DND-41 (cell line): ENCODE results near the gene METTL27.

Source experiments
- ATAC-seq: fragments of 200-7000 bp; cut with Tn5 transposase; 3 replicates; pipeline ENCODE4 v1.9.1; 2021; ENCODE audit warnings: low read depth; ENCODE audit not compliant: insufficient read depth
- DNase-seq: peaks from one replicate; pipeline ENCODE4 v3.0.0-alpha.2; 2020
- H2AFZ ChIP-seq: 2 replicates; pipeline ENCODE4 v1.6.0; 2012; ENCODE audit warnings: low read depth, low read length
- H3K27ac ChIP-seq: 2 replicates; pipeline ENCODE4 v1.5.1; 2012; ENCODE audit warnings: low read length, inconsistent platforms
- H3K27me3 ChIP-seq: fragments of 200-600 bp; sonication (generic); 2 replicates; pipeline ENCODE4 v1.6.0; 2012; ENCODE audit warnings: low read length, mild to moderate bottlenecking, inconsistent platforms; ENCODE audit not compliant: insufficient read depth, poor library complexity
- H3K36me3 ChIP-seq: 2 replicates; pipeline ENCODE4 v1.5.1; 2012; ENCODE audit warnings: low read length, inconsistent platforms; ENCODE audit not compliant: insufficient read depth
- H3K4me1 ChIP-seq: 2 replicates; pipeline ENCODE4 v1.5.1; 2012; ENCODE audit warnings: mild to moderate bottlenecking, low read length; ENCODE audit not compliant: insufficient read depth
- H3K4me2 ChIP-seq: 2 replicates; pipeline ENCODE4 v1.6.0; 2012; ENCODE audit warnings: mild to moderate bottlenecking, moderate library complexity, low read length, inconsistent platforms; ENCODE audit not compliant: insufficient read depth
- H3K4me3 ChIP-seq, 2 experiments: fragments of 200-600 bp in 1 of 2; shearing (Covaris generic) in 1 of 2; 2 replicates each; pipeline ENCODE4 v1.5.1; 2012 to 2016; ENCODE audit warnings: inconsistent platforms in 2 of 2, low read length in 2 of 2, mild to moderate bottlenecking in 2 of 2, low read depth in 1 of 2, moderate library complexity in 1 of 2
- H3K79me2 ChIP-seq: 2 replicates; pipeline ENCODE4 v1.6.0; 2012; ENCODE audit warnings: low read length, inconsistent platforms; ENCODE audit not compliant: insufficient read depth
- H3K9ac ChIP-seq: 2 replicates; pipeline ENCODE4 v1.6.0; 2012; ENCODE audit warnings: low read depth, mild to moderate bottlenecking, inconsistent platforms, low read length, moderate library complexity
- H3K9me3 ChIP-seq: 2 replicates; pipeline ENCODE4 v1.5.1; 2012; ENCODE audit warnings: low read length, moderate library complexity, mild to moderate bottlenecking, inconsistent platforms; ENCODE audit not compliant: insufficient read depth, severe bottlenecking
- H4K20me1 ChIP-seq: 2 replicates; pipeline ENCODE4 v1.6.0; 2012; ENCODE audit warnings: low read length; ENCODE audit not compliant: insufficient read depth
- EZH2 ChIP-seq: IDR thresholded peaks from 3 replicates; pipeline ENCODE4 v1.6.1; 2012; ENCODE audit warnings: borderline replicate concordance, low read depth, mild to moderate bottlenecking, moderate library complexity, low read length, inconsistent platforms; ENCODE audit not compliant: severe bottlenecking
- TF ChIP-seq, protein P1 (sequence below): IDR thresholded peaks from 2 replicates; pipeline ENCODE4 v1.5.1; 2012; ENCODE audit warnings: borderline replicate concordance, low read length, moderate library complexity, mild to moderate bottlenecking; ENCODE audit not compliant: poor library complexity, severe bottlenecking; ENCODE audit errors: extremely low read depth

Gene METTL27

DNA sequence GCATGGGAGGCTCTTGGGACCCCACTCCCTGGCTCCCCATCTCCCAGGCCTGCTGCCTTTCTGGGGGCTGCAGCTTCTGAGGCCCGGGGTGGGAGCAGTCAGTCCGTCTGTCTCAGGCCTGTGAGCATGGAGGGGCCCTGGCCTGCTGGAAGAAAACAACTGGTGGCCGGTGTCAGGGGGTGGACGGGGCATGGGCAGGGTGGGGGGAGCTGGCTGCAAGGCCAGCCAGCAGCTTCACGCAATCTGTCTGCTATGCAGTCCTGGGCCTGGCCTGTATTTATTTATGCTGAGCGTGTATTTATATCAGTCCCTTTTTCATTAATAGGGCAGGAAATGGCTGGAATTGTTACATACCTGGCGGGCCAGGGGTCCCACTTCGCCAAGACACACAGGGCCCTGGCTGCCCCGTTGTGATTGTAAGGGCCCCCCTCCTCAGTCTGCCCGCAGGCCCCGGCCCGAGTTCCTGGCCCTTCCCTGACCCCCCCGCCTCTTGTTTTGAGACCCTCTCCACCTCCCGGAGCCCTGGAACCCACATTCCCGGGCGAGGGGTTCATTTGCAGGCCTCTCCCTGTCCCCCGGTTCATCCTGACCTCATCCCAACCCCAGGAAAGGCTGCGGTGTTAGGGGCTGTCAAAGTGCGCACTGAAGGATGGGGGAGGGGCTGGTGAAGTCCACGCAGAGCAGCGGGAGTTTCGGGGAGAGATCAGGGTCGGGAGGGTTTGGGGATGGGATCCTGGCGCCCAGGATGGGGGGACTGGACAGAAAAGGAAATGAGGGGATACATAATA lies 26.9 kb upstream of the METTL27 start:
- no peak overlapping the region for H3K4me2 ChIP-seq

GRCh38 chr7:73866446-73866767 lies 24.1 kb upstream of the METTL27 start:
- no peak overlapping the region for H3K4me3 ChIP-seq
- H4K20me1 ChIP-seq, result peaks cover under 1% of the 10 kb centered on the region; the same call in 1 of the 2 replicates
- no peak overlapping the region for H3K9ac ChIP-seq
- no peaks in the 10 kb centered on the region for H3K36me3 ChIP-seq
- no peak overlapping the region for H2AFZ ChIP-seq
- no peaks in the 10 kb centered on the region for H3K27me3 ChIP-seq
- no peak for TF ChIP-seq EZH2
- TF ChIP-seq, protein P1, sequence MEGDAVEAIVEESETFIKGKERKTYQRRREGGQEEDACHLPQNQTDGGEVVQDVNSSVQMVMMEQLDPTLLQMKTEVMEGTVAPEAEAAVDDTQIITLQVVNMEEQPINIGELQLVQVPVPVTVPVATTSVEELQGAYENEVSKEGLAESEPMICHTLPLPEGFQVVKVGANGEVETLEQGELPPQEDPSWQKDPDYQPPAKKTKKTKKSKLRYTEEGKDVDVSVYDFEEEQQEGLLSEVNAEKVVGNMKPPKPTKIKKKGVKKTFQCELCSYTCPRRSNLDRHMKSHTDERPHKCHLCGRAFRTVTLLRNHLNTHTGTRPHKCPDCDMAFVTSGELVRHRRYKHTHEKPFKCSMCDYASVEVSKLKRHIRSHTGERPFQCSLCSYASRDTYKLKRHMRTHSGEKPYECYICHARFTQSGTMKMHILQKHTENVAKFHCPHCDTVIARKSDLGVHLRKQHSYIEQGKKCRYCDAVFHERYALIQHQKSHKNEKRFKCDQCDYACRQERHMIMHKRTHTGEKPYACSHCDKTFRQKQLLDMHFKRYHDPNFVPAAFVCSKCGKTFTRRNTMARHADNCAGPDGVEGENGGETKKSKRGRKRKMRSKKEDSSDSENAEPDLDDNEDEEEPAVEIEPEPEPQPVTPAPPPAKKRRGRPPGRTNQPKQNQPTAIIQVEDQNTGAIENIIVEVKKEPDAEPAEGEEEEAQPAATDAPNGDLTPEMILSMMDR, result no peak
- H3K79me2 ChIP-seq, result no peaks in the 10 kb centered on the region
- H3K9me3 ChIP-seq, result no peaks in the 10 kb centered on the region
- no peak for ATAC-seq
- no peak overlapping the region for H3K4me2 ChIP-seq
- DNase-seq, result no peak
- no peaks in the 10 kb centered on the region for H3K4me1 ChIP-seq
- no peak overlapping the region for H3K27ac ChIP-seq

More for the DNA sequence above, 26.9 kb upstream of the METTL27 start:
- Histone ChIP-seq H4K20me1 (peaks cover 5% of the 10 kb centered on the region; the same call in 1 of the 2 replicates), H3K4me1 (no peaks in the 10 kb centered on the region), H3K27ac (no peak overlapping the region), H3K4me3 (no peak overlapping the region), H3K27me3 (no peaks in the 10 kb centered on the region), H2AFZ (no peak overlapping the region), H3K9me3 (no peaks in the 10 kb centered on the region), H3K36me3 (no peaks in the 10 kb centered on the region), H3K9ac (no peak overlapping the region), H3K79me2 (no peaks in the 10 kb centered on the region)
- DNase-seq, result no peak
- ATAC-seq, result no peak
- TF ChIP-seq EZH2, result no peak
- TF ChIP-seq, protein P1, result no peak

- Histone ChIP-seq H4K20me1 (no peaks in the 10 kb centered on the region), H3K9me3 (no peaks in the 10 kb centered on the region), H3K79me2 (no peaks in the 10 kb centered on the region), H3K4me3 (no peak overlapping the region), H2AFZ (no peak overlapping the region), H3K4me2 (no peak overlapping the region), H3K27ac (no peak overlapping the region), H3K4me1 (no peaks in the 10 kb centered on the region), H3K36me3 (no peaks in the 10 kb centered on the region), H3K27me3 (no peaks in the 10 kb centered on the region), H3K9ac (no peak overlapping the region)
- no peak for DNase-seq
- TF ChIP-seq EZH2, result no peak
- TF ChIP-seq, protein P1, result peak; percentile 27
- ATAC-seq, result no peak
Observed at GRCh38 chr7:73865738-73866445, 23.6 kb upstream of the METTL27 start.
